ENCODE measurements around the gene TFRC.
"Not testable (repeated sequence)": the region's sequence is repeated elsewhere in the genome, so short reads cannot be mapped to it uniquely, and the experiment has no call there.

Gene TFRC

GRCh38 chr3:196012941-196013476 is 68.9 kb downstream of the TFRC start:
- CTCF ChIA-PET = no interaction called here
- DNase-seq (ENCODE audit: low read depth, low spot score) = no peak
- TF ChIP-seq, protein P1, sequence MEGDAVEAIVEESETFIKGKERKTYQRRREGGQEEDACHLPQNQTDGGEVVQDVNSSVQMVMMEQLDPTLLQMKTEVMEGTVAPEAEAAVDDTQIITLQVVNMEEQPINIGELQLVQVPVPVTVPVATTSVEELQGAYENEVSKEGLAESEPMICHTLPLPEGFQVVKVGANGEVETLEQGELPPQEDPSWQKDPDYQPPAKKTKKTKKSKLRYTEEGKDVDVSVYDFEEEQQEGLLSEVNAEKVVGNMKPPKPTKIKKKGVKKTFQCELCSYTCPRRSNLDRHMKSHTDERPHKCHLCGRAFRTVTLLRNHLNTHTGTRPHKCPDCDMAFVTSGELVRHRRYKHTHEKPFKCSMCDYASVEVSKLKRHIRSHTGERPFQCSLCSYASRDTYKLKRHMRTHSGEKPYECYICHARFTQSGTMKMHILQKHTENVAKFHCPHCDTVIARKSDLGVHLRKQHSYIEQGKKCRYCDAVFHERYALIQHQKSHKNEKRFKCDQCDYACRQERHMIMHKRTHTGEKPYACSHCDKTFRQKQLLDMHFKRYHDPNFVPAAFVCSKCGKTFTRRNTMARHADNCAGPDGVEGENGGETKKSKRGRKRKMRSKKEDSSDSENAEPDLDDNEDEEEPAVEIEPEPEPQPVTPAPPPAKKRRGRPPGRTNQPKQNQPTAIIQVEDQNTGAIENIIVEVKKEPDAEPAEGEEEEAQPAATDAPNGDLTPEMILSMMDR (IDR thresholded peaks at IDR 0.05; ENCODE audit: insufficient read depth, low read length, missing control alignments) = no peak
- no peak overlapping the region for H3K4me3 ChIP-seq (ENCODE audit: low read depth, low read length)
- POLR2A ChIA-PET = no interaction called here

DNA sequence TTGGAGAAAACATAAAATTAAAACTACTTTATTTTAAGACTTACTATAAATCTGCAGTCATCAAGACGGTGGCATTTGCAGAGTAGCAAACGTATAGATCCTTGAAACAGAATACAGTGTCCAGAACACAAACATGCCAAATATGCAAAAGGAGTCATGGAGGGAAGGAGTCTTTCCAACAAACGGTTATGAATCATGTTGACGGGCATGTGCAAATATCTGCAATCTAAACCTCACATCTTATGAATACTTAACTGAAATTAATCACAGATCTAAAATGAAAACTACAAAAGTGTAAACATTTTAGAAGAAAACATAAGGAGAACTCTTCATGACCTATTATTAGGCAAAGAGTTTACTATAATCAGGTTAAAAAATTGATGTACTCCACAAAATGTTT is 69.4 kb downstream of the TFRC start:
- POLR2A ChIA-PET = no interaction called here
- no peak overlapping the region for H3K4me3 ChIP-seq (ENCODE audit: low read depth, low read length)
- DNase-seq (ENCODE audit: low read depth, low spot score) = no peak
- CTCF ChIA-PET = no interaction called here
- TF ChIP-seq, protein P1 (IDR thresholded peaks at IDR 0.05; ENCODE audit: insufficient read depth, low read length, missing control alignments) = no peak

DNA sequence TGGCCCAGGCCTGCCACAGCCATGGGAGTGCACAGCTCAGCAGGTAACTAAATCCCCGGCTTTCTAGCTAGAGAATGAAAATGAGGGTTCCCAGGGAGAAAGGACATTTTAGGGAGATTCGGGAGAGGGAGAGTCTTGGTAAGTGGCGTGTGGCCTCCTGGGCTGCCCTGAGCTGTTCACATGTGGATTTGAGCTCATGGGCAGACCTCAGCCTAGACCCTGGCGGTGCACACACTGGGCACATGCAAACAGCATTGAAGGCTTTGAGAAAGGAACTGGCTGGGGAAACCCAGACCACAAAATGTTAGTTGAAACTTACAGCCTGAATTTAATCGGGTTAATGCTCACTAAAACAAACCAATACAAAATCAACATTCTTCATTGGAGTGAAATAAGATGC is 72.4 kb downstream of the TFRC start:
- TF ChIP-seq, protein P1 (IDR thresholded peaks at IDR 0.05; ENCODE audit: insufficient read depth, low read length, missing control alignments) = no peak
- ChIA-PET POLR2A (no interaction called here), CTCF (no interaction called here)
- no peak for DNase-seq (ENCODE audit: low read depth, low spot score)
- H3K4me3 ChIP-seq (ENCODE audit: low read depth, low read length) = no peak overlapping the region

GRCh38 chr3:196008929-196009328 is 73.0 kb downstream of the TFRC start:
- ChIA-PET POLR2A (no interaction called here), CTCF (no interaction called here)
- TF ChIP-seq, protein P1 (IDR thresholded peaks at IDR 0.05; ENCODE audit: insufficient read depth, low read length, missing control alignments) = no peak
- DNase-seq (ENCODE audit: low read depth, low spot score) = no peak
- H3K4me3 ChIP-seq (ENCODE audit: low read depth, low read length) = no peak overlapping the region

DNA sequence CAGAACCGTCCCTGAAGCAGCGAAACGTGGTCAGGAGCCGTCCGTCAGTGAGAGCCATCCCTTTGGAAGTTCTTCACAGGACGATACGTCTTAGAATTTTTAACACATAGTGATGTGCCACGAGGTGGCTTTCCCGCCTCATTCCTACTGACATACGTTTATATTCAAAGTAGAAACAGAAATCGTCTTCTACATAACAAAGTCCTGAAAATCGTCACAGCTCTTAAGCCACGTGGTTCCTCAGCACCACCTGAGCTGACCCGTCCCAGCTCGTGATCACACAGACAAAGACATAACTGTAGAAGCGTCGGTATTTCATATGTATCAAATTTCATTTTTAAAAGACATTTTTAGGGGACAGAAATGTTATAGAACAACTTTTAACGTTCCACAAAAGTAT is 73.5 kb downstream of the TFRC start:
- DNase-seq (ENCODE audit: low read depth, low spot score) = no peak
- CTCF ChIA-PET = no interaction called here
- H3K4me3 ChIP-seq (ENCODE audit: low read depth, low read length) = no peak overlapping the region
- POLR2A ChIA-PET = no interaction called here
- TF ChIP-seq, protein P1 (IDR thresholded peaks at IDR 0.05; ENCODE audit: insufficient read depth, low read length, missing control alignments) = no peak

- no peak overlapping the region for H3K4me3 ChIP-seq (ENCODE audit: low read depth, low read length)
- ChIA-PET POLR2A (no interaction called here), CTCF (no interaction called here)
- TF ChIP-seq, protein P1 (IDR thresholded peaks at IDR 0.05; ENCODE audit: insufficient read depth, low read length, missing control alignments) = no peak
- DNase-seq (ENCODE audit: low read depth, low spot score) = no peak
These were observed 74.0 kb downstream of the TFRC start for GRCh38 chr3:196007744-196008335.

DNA sequence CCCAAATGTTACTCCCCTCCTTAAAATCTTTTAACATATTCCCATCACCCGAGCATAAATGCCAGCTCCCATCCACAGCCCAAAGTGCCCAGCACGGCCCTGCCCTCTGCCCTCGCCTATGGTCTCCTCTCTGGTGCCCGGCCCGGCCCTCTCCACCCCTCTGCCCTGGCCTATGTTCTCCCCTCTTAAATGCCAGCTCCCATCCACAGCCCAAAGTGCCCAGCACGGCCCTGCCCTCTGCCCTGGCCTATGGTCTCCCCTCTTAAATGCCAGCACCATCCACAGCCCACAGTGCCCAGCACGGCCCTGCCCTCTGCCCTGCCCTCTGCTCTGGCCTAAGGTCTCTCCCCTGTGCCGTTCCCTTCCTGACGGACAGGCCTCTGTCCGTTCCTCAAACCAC is 76.6 kb downstream of the TFRC start:
- H3K4me3 ChIP-seq (ENCODE audit: low read depth, low read length); POLR2A ChIA-PET; CTCF ChIA-PET: not testable (repeated sequence)

GRCh38 chr3:196004359-196005052 is 77.4 kb downstream of the TFRC start:
- POLR2A ChIA-PET; H3K4me3 ChIP-seq (ENCODE audit: low read depth, low read length); DNase-seq (ENCODE audit: low read depth, low spot score): not testable (repeated sequence)
- CTCF ChIA-PET = interaction anchor here (1.2 kb wide), 1 partner anchor 18 kb away, joined by 3 read pairs; no protein-coding TSS in a partner anchor

More for the DNA sequence above, 76.6 kb downstream of the TFRC start:
- DNase-seq (ENCODE audit: low read depth, low spot score) = not testable (repeated sequence)

All from AG04449 (cell line).